OCI-LY3 (cell line): ENCODE measurements around the gene NRXN3.

Experiments used
- EZH2phosphoT487 ChIP-seq: fragments of 200-600 bp; shearing (Covaris generic); IDR thresholded peaks from 2 replicates; pipeline ENCODE4 v1.6.1; 2018; ENCODE audit warnings: antibody characterized with exemption, mixed run types, low read depth
- TF ChIP-seq, protein P1 (sequence below): fragments of 200-600, 300-600 bp; sonication (generic); IDR thresholded peaks from 2 replicates; pipeline ENCODE4 v1.5.1; 2014; ENCODE audit warnings: antibody characterized with exemption, low read length, low read depth

DNA sequence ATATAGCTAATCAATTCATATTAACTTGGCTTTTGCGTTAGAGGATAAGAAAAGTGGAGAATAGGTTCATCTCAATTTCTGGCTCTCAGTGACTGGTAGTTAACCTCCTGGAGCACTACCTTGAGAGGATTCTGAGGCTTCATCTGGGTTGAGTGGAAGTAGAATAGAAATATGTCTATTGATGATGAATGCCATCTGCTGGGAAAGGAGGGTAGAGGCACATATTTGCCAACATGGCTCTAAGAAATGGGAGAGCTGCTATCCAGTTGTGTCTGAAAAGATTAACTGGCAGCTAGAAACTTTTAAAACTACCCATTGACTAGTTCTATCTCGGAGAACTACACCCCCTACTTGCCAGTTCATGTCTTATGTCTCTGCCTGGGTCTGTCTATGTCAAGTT, 530.1 kb downstream of the NRXN3 start:
- TF ChIP-seq, protein P1, sequence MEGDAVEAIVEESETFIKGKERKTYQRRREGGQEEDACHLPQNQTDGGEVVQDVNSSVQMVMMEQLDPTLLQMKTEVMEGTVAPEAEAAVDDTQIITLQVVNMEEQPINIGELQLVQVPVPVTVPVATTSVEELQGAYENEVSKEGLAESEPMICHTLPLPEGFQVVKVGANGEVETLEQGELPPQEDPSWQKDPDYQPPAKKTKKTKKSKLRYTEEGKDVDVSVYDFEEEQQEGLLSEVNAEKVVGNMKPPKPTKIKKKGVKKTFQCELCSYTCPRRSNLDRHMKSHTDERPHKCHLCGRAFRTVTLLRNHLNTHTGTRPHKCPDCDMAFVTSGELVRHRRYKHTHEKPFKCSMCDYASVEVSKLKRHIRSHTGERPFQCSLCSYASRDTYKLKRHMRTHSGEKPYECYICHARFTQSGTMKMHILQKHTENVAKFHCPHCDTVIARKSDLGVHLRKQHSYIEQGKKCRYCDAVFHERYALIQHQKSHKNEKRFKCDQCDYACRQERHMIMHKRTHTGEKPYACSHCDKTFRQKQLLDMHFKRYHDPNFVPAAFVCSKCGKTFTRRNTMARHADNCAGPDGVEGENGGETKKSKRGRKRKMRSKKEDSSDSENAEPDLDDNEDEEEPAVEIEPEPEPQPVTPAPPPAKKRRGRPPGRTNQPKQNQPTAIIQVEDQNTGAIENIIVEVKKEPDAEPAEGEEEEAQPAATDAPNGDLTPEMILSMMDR, result peak; percentile 15
- TF ChIP-seq EZH2phosphoT487, result no peak
